Endothelial cell of umbilical vein (primary cell): ENCODE data around the gene SYCP3.

Experiments
- CTCF ChIP-seq, 2 donors: IDR thresholded peaks; 1 replicate in 1 of 2; 2 replicates in 1 of 2; pipeline ENCODE4 v1.5.1; 2011; ENCODE audit warnings: low read length in 2 of 2, mild to moderate bottlenecking in 2 of 2, moderate library complexity in 2 of 2, control low read depth in 1 of 2, inconsistent platforms in 1 of 2, low read depth in 1 of 2; ENCODE audit not compliant: insufficient read depth in 1 of 2; ENCODE audit errors: extremely low read depth in 1 of 2
- EZH2 ChIP-seq: IDR thresholded peaks from 2 replicates; pipeline ENCODE4 v1.6.1; 2012; ENCODE audit warnings: borderline replicate concordance, low read depth, mild to moderate bottlenecking, moderate library complexity, low read length, inconsistent platforms; ENCODE audit not compliant: severe bottlenecking
- JUN ChIP-seq: IDR thresholded peaks from 2 replicates; pipeline ENCODE4 v1.6.1; 2011; ENCODE audit warnings: borderline replicate concordance, low read depth; ENCODE audit not compliant: insufficient read length, insufficient read depth

GRCh38 chr12:101729842-101730241 is 9.4 kb downstream of the SYCP3 start:
- TF ChIP-seq CTCF (IDR thresholded peaks at IDR 0.05; ENCODE audit: extremely low read depth in 1 of 2, insufficient read depth in 1 of 2, low read depth in 1 of 2, low read length in 2 of 2) (no peak), JUN (no peak), EZH2 (no peak)
